Epithelial cell of esophagus (primary cell): ENCODE results near the gene ACTMAP.
A peak's percentile ranks its signal among the peaks of the same experiment; 100 is the strongest.

Source experiments
- DNase-seq: peaks from one replicate; pipeline ENCODE4 v3.0.0; 2010; ENCODE audit warnings: low read depth
- H3K4me3 ChIP-seq: 2 replicates; pipeline ENCODE4 v1.5.1; 2011; ENCODE audit warnings: mild to moderate bottlenecking, low read length, control low read depth
- TF ChIP-seq, protein P1 (sequence below): IDR thresholded peaks from 2 replicates; pipeline ENCODE4 v1.5.1; 2011; ENCODE audit warnings: low read depth, mild to moderate bottlenecking, low read length, control low read depth, inconsistent platforms; ENCODE audit not compliant: insufficient read depth; ENCODE audit errors: missing control alignments

Gene ACTMAP, protein sequence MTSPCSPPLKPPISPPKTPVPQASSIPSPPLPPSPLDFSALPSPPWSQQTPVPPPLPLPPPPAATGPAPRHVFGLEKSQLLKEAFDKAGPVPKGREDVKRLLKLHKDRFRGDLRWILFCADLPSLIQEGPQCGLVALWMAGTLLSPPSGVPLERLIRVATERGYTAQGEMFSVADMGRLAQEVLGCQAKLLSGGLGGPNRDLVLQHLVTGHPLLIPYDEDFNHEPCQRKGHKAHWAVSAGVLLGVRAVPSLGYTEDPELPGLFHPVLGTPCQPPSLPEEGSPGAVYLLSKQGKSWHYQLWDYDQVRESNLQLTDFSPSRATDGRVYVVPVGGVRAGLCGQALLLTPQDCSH

DNA sequence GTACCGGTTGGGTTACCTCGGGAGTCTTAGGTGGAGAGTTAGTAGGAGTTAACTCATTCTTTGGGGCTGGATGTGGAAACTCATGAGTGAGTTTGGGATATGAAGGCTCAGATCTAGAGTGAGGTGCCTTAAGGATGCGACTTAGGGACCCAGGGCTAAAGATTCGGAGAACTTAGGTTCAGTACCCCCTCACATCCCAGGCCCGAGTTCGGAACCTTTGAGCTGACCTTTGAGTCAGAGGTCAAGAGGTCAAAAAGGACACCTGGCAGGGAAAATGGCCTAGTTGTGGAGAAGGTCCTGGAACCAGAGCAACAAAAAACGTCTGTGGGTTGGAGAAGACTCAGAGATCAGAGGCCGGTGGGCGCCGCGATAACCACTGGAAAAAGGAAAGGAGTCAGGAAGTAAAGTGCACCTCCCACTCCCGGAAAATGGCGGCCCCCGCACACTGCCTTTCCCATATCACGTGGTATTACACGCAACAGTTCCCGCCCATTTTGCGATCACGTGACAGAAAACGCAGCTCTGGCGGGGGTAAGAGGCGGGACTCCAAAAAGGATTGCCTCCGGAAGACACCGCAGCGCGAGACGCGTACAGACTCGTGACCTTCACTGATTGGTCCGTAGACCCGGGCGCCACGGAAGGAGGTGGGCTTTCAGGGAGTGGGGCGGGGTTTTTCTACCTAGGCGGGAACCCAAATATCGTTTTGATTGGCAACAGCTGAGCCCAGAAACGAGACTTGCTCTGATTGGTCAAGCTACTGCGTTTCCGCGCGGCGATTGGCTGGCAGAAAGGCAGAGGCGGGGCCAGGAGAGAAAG is at the start of gene ACTMAP:
TSS of gene ACTMAP (minus strand) at position 420 of the 816 bp plus-strand sequence. CDS start 674 bp downstream, outside the sequence.
- DNase-seq: peak; percentile 100
- TF ChIP-seq, protein P1, sequence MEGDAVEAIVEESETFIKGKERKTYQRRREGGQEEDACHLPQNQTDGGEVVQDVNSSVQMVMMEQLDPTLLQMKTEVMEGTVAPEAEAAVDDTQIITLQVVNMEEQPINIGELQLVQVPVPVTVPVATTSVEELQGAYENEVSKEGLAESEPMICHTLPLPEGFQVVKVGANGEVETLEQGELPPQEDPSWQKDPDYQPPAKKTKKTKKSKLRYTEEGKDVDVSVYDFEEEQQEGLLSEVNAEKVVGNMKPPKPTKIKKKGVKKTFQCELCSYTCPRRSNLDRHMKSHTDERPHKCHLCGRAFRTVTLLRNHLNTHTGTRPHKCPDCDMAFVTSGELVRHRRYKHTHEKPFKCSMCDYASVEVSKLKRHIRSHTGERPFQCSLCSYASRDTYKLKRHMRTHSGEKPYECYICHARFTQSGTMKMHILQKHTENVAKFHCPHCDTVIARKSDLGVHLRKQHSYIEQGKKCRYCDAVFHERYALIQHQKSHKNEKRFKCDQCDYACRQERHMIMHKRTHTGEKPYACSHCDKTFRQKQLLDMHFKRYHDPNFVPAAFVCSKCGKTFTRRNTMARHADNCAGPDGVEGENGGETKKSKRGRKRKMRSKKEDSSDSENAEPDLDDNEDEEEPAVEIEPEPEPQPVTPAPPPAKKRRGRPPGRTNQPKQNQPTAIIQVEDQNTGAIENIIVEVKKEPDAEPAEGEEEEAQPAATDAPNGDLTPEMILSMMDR: no peak
- H3K4me3 ChIP-seq: peak within 1 kb of the TSS; percentile 99

DNA sequence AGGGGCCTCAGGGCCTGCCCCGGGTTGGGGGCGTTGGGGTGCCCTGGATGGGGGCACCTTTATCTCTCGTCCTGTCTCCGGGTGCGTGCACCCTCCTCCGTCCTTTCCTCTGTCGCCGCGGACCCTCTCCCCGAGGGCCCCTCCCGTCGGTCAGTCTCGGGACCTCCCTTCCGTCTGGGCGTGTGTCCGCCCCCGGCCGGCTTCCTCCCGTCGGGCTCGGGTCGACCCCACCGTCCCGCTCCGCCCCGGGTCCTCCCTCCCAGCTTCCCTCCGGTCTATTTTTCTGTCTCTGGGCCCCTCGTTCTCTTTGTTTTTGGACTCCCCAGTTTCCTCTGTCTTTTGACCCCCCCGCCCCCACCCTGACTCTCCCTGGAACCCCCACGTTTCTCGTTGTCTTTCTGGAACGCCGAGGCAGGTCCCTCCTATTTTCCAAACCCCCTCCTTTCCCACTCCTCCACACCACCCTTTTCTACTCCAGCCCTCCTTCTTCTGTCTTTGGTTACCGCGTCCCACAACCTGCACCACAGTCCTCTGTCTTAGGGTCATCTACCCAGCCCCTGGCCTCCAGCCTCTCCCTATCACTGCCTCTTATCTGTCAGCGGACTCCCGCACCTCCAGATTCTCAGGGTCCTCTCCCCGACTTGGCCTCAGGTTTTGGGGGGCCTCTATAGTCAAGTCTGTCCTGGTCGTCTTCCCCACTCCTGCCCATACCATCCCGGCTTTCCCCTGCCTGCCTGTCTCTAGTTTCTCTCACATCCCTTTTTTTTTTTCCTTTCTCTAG is 49.5 kb upstream of the ACTMAP start:
- TF ChIP-seq, protein P1: no peak
- DNase-seq: no peak
- H3K4me3 ChIP-seq: peak overlapping the region; percentile 79

DNA sequence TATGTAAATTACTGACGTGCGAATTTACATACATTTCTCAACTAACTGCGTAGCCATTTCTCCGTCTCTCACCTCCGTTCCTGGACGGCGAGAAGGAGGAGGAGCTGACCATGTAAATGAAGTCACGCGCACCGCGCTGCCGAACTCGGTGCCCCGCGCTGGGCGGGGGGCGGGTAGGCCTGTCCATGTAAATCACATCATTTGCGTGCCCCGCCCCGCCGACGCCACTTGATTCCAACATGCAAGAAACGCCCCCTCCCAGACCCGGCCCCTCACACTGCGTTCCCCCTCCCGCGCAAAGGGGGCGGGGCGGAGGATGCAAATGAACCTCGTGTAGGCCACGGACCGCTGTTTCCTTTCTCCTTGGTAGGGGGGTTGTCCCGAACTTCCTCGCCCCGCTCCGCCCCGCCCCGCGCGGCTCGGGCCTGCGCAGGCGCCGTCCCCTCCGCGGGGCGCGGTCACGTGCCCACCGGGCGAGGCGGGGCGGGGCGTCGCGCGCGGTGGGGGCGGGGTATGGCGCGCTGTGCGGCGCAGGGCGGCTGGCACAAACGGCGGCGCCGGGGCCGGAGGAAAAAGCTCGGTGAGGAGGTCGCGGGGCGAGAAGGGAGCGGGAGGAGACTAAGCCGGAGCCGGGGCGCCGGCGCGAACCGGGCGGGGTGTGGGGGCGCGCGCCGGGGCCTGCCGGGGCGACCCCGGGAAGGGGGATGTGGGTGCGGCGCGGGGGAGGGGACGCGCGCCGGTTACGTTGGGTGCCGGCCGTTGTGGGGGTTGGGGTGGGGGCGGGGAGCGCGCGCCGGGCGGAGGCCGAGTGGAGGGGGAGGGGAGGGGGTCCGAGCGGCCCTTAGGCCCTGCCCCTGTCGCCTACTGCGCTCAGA is 48.6 kb upstream of the ACTMAP start, which contains the start of gene EGLN2:
TSS of gene EGLN2 (plus strand) at position 509 of the 875 bp plus-strand sequence. CDS start 1,382 bp downstream, outside the sequence.
- TF ChIP-seq, protein P1: no peak
- peak within 1 kb of the TSS; percentile 79 for H3K4me3 ChIP-seq
- peak; percentile 100 for DNase-seq

DNA sequence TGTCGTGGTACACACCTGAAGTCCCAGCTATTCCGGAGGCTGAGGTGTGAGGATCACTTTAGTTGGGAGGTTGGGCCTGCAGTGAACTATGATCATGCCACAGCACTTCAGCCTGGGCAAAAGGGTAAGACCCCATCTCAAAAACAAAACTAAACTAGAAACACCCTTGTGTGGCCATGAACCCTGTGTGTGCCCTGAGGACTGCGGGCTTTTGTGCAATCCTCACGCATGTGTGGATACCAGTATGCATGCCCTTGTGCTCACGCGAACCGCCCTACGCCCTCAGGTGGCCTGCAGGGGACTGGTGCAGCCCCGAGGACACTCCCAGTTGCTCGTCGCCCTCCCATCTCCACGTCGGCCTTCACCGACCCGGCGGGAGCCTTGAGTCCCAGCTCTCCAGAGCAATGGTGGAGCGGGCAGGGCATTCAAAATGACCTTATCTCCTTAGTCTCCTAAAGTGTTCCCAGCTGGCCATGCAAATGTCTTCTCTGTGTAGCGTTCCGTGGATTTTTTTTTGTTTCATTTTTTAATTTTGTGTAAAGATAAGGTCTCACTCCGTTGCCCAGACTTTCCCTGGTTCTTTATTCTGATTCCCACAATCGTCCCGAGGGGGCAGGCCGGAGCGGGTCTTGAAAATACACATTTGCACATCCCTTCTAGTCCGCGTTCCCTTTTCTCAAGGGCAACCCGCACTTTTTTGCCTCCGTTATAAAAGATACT is 47.8 kb upstream of the ACTMAP start:
- peak; percentile 45 for DNase-seq
- TF ChIP-seq, protein P1: peak; percentile 48
- H3K4me3 ChIP-seq: peak overlapping the region; percentile 54

DNA sequence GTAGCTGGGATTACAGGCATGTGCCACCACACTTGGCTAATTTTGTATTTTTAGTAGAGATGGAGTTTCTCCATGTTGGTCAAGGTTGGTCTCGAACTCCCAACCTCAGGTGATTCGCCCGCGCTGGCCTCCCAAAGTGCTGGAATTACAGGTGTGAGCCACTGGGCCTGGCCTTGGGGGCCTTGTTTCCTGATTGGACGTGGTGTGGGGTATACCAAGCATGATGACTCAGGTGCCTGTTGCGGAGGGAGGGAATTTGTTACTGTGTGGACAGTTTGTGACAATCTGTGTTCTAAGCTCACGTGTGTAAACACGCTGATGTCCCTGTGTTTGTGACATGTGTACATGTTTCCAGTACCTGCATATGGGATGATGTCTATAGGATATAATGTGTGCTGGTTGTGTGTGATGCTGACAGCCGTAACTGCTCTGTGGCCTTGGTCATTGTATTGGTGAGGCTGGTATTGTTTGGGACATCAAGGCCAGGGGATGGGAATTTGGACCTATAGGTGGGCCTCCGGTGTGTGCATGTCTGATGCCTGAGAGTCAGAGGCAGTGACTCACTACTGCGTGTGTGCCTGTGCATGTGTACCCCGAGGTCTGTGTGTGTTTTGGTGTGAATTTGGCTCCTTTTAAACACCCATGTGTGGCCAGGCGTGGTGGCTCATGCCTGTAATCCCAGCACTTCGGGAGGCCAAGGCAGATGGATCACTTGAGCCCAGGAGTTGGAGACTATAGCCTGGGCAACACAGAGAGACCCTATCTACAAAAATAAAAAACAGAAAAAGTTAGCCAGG is 47.1 kb upstream of the ACTMAP start:
- TF ChIP-seq, protein P1: no peak
- no peak overlapping the region for H3K4me3 ChIP-seq
- DNase-seq: no peak
